DND-41 (cell line): ENCODE results near the gene CHD1L.

ENCODE experiments used
- ATAC-seq: fragments of 200-7000 bp; cut with Tn5 transposase; 3 replicates; pipeline ENCODE4 v1.9.1; 2021; ENCODE audit warnings: low read depth; ENCODE audit not compliant: insufficient read depth
- DNase-seq: peaks from one replicate; pipeline ENCODE4 v3.0.0-alpha.2; 2020
- H2AFZ ChIP-seq: 2 replicates; pipeline ENCODE4 v1.6.0; 2012; ENCODE audit warnings: low read depth, low read length
- H3K27ac ChIP-seq: 2 replicates; pipeline ENCODE4 v1.5.1; 2012; ENCODE audit warnings: low read length, inconsistent platforms
- H3K27me3 ChIP-seq: fragments of 200-600 bp; sonication (generic); 2 replicates; pipeline ENCODE4 v1.6.0; 2012; ENCODE audit warnings: low read length, mild to moderate bottlenecking, inconsistent platforms; ENCODE audit not compliant: insufficient read depth, poor library complexity
- H3K36me3 ChIP-seq: 2 replicates; pipeline ENCODE4 v1.5.1; 2012; ENCODE audit warnings: low read length, inconsistent platforms; ENCODE audit not compliant: insufficient read depth
- H3K4me1 ChIP-seq: 2 replicates; pipeline ENCODE4 v1.5.1; 2012; ENCODE audit warnings: mild to moderate bottlenecking, low read length; ENCODE audit not compliant: insufficient read depth
- H3K4me2 ChIP-seq: 2 replicates; pipeline ENCODE4 v1.6.0; 2012; ENCODE audit warnings: mild to moderate bottlenecking, moderate library complexity, low read length, inconsistent platforms; ENCODE audit not compliant: insufficient read depth
- H3K4me3 ChIP-seq, 2 experiments: fragments of 200-600 bp in 1 of 2; shearing (Covaris generic) in 1 of 2; 2 replicates each; pipeline ENCODE4 v1.5.1; 2012 to 2016; ENCODE audit warnings: inconsistent platforms in 2 of 2, low read length in 2 of 2, mild to moderate bottlenecking in 2 of 2, low read depth in 1 of 2, moderate library complexity in 1 of 2
- H3K79me2 ChIP-seq: 2 replicates; pipeline ENCODE4 v1.6.0; 2012; ENCODE audit warnings: low read length, inconsistent platforms; ENCODE audit not compliant: insufficient read depth
- H3K9ac ChIP-seq: 2 replicates; pipeline ENCODE4 v1.6.0; 2012; ENCODE audit warnings: low read depth, mild to moderate bottlenecking, inconsistent platforms, low read length, moderate library complexity
- H3K9me3 ChIP-seq: 2 replicates; pipeline ENCODE4 v1.5.1; 2012; ENCODE audit warnings: low read length, moderate library complexity, mild to moderate bottlenecking, inconsistent platforms; ENCODE audit not compliant: insufficient read depth, severe bottlenecking
- H4K20me1 ChIP-seq: 2 replicates; pipeline ENCODE4 v1.6.0; 2012; ENCODE audit warnings: low read length; ENCODE audit not compliant: insufficient read depth
- EZH2 ChIP-seq: IDR thresholded peaks from 3 replicates; pipeline ENCODE4 v1.6.1; 2012; ENCODE audit warnings: borderline replicate concordance, low read depth, mild to moderate bottlenecking, moderate library complexity, low read length, inconsistent platforms; ENCODE audit not compliant: severe bottlenecking
- TF ChIP-seq, protein P1 (sequence below): IDR thresholded peaks from 2 replicates; pipeline ENCODE4 v1.5.1; 2012; ENCODE audit warnings: borderline replicate concordance, low read length, moderate library complexity, mild to moderate bottlenecking; ENCODE audit not compliant: poor library complexity, severe bottlenecking; ENCODE audit errors: extremely low read depth

The CHD1L gene

DNA sequence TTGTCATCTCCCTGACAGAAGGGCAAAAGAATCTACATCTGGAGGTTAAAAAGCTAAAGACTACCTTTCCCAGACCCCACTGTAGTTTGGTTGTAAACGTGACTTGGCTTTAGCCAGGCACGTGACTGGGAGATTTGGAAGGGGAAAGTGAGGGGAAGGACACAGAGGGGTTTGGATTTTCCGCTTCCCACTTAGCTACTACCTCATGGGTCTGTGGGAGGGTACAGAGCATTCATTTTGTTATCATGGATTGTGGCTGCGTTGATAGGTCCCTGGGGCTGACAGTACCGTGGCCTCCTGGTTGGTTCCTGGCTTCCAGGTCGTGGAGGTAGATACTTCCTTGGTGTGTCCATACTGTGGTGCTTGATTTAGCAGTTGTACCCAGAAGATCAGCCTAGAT lies 2.6 kb downstream of the CHD1L start:
- Histone ChIP-seq H3K79me2 (peaks cover 76% of the 10 kb centered on the region), H3K9me3 (no peaks in the 10 kb centered on the region), H3K27me3 (no peaks in the 10 kb centered on the region), H2AFZ (no peak overlapping the region), H3K4me3 (peak overlapping the region in 1 of 2 experiments; percentile 85; a peak in 2 of 4 replicates), H3K4me1 (peaks cover 53% of the 10 kb centered on the region), H4K20me1 (peaks cover 50% of the 10 kb centered on the region), H3K9ac (peak overlapping the region; percentile 30; the same call in 1 of the 2 replicates), H3K27ac (0 out of 2 replicates have a peak overlapping the region, but pooled peaks have one; percentile 41), H3K36me3 (peaks cover 17% of the 10 kb centered on the region), H3K4me2 (peak overlapping the region; percentile 87)
- ATAC-seq (no peak), DNase-seq (no peak)
- TF ChIP-seq EZH2: no peak
- TF ChIP-seq, protein P1, sequence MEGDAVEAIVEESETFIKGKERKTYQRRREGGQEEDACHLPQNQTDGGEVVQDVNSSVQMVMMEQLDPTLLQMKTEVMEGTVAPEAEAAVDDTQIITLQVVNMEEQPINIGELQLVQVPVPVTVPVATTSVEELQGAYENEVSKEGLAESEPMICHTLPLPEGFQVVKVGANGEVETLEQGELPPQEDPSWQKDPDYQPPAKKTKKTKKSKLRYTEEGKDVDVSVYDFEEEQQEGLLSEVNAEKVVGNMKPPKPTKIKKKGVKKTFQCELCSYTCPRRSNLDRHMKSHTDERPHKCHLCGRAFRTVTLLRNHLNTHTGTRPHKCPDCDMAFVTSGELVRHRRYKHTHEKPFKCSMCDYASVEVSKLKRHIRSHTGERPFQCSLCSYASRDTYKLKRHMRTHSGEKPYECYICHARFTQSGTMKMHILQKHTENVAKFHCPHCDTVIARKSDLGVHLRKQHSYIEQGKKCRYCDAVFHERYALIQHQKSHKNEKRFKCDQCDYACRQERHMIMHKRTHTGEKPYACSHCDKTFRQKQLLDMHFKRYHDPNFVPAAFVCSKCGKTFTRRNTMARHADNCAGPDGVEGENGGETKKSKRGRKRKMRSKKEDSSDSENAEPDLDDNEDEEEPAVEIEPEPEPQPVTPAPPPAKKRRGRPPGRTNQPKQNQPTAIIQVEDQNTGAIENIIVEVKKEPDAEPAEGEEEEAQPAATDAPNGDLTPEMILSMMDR: no peak

DNA sequence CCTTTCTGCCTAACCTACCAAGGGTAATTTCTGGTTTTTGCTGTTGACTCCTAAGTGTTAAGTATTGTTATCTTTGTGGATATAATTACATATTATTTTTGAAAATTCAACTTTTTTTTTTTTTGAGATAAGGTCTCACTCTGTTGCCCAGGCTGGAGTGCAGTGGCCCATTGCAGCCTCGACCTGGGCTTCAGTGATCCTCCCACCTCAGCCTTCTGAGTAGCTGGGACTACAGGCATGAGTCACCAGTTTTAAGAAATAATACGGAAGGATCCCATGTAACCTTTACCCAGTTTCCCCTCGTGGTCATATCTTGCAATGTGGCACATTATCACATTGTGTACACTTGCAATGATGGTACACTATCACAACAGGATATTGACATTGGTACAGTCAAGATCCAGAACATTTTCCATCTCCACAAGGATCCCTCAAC lies 3.1 kb downstream of the CHD1L start:
- Histone ChIP-seq H4K20me1 (peaks cover 55% of the 10 kb centered on the region), H3K27ac (no peak overlapping the region), H3K4me2 (peak overlapping the region; percentile 87), H3K79me2 (peaks cover 81% of the 10 kb centered on the region), H3K4me1 (peaks cover 57% of the 10 kb centered on the region), H3K9ac (no peak overlapping the region), H3K27me3 (no peaks in the 10 kb centered on the region), H3K36me3 (peaks cover 17% of the 10 kb centered on the region), H2AFZ (no peak overlapping the region), H3K4me3 (peak overlapping the region in 1 of 2 experiments; percentile 85; a peak in 1 of 4 replicates), H3K9me3 (no peaks in the 10 kb centered on the region)
- DNase-seq: no peak
- ATAC-seq: no peak
- TF ChIP-seq, protein P1: no peak
- no peak for TF ChIP-seq EZH2

DNA sequence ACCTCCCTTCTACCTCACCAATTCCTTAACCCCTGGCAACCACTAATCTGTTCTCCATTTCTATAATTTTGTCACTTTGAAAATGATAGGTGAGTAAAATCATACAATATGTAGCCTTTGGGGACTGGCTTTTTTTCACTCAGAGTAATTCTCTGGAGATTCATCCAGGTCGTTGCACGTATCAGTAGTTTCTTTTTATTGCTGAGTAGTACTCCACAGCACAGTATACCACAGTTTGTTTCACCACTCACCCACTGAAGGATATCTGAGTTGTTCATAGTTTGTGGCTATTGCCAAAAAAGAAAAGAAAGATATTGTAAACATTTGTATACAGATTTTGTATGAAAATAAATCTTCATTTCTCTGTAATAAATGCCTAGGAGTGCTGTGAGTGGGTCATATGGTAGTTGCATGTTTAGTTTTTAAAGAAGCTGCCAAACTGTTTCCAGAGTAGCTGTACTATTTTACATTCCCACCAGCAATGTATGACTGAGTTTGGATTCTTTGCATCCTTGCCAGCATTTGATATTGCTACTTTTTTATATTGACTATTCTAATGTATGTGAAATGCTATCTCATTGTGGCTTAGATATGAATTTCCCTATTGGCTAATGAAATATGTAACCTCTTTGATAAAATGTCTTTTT lies 3.7 kb downstream of the CHD1L start:
- peak overlapping the region; percentile 87 for H3K4me2 ChIP-seq
- H3K27ac ChIP-seq: no peak overlapping the region
- H3K36me3 ChIP-seq: peaks cover 17% of the 10 kb centered on the region
- H4K20me1 ChIP-seq: peaks cover 61% of the 10 kb centered on the region
- peak overlapping the region in 1 of 2 experiments; percentile 85; a peak in 1 of 4 replicates for H3K4me3 ChIP-seq
- peaks cover 57% of the 10 kb centered on the region for H3K4me1 ChIP-seq
- no peak overlapping the region for H3K9ac ChIP-seq
- no peaks in the 10 kb centered on the region for H3K9me3 ChIP-seq
- ATAC-seq (no peak), DNase-seq (no peak)
- TF ChIP-seq, protein P1: no peak
- TF ChIP-seq EZH2: no peak
- H3K27me3 ChIP-seq: no peaks in the 10 kb centered on the region
- H3K79me2 ChIP-seq: peaks cover 87% of the 10 kb centered on the region
- no peak overlapping the region for H2AFZ ChIP-seq
